ENCODE data around the gene PRKCZ.

PRKCZ gene

GRCh38 chr1:2213576-2214505, 163.6 kb downstream of the PRKCZ start:
- TF ChIP-seq CTCF (IDR thresholded peaks at IDR 0.05), result no peak
- H3K27ac ChIP-seq, result no peak overlapping the region

- H3K27ac ChIP-seq, result no peak overlapping the region
- no peak for TF ChIP-seq ZFX (IDR thresholded peaks at IDR 0.05; ENCODE audit: borderline replicate concordance)
- TF ChIP-seq CTCF (IDR thresholded peaks at IDR 0.05), result no peak
Measured at GRCh38 chr1:2214541-2215241, 164.5 kb downstream of the PRKCZ start.

- no peak overlapping the region for H3K27ac ChIP-seq
- no peak for TF ChIP-seq CTCF (IDR thresholded peaks at IDR 0.05)
- TF ChIP-seq ZFX (IDR thresholded peaks at IDR 0.05; ENCODE audit: borderline replicate concordance), result no peak
Measured at GRCh38 chr1:2215329-2215728, 165.1 kb downstream of the PRKCZ start.

GRCh38 chr1:2215909-2216766, 165.9 kb downstream of the PRKCZ start:
- TF ChIP-seq CTCF (IDR thresholded peaks at IDR 0.05), result no peak
- TF ChIP-seq ZFX (IDR thresholded peaks at IDR 0.05; ENCODE audit: borderline replicate concordance), result no peak

GRCh38 chr1:2216767-2217058, 166.5 kb downstream of the PRKCZ start:
- TF ChIP-seq ZFX (IDR thresholded peaks at IDR 0.05; ENCODE audit: borderline replicate concordance) (no peak), CTCF (IDR thresholded peaks at IDR 0.05) (no peak)
- no peak overlapping the region for H3K27ac ChIP-seq

More at GRCh38 chr1:2215909-2216766, 165.9 kb downstream of the PRKCZ start:
- no peak overlapping the region for H3K27ac ChIP-seq

- H3K27ac ChIP-seq, result no peak overlapping the region
- TF ChIP-seq ZFX (IDR thresholded peaks at IDR 0.05; ENCODE audit: borderline replicate concordance), result no peak
- no peak for TF ChIP-seq CTCF (IDR thresholded peaks at IDR 0.05)
Measured at GRCh38 chr1:2221271-2221670, 171.1 kb downstream of the PRKCZ start.
